KOPT-K1 (cell line): Measurements from ENCODE around the gene DCBLD1.

ENCODE experiments used
- H3K27ac ChIP-seq: fragments of 200-600 bp; sonication (generic); 2 replicates; pipeline ENCODE4 v1.5.1; 2016; ENCODE audit warnings: antibody characterized with exemption, mild to moderate bottlenecking, low read depth, low read length; ENCODE audit not compliant: poor library complexity, severe bottlenecking
- H3K36me3 ChIP-seq: fragments of 200-600 bp; sonication (generic); 2 replicates; pipeline ENCODE4 v1.5.1; 2017; ENCODE audit warnings: antibody characterized with exemption, mild to moderate bottlenecking, low read length, moderate library complexity; ENCODE audit not compliant: insufficient read depth
- H3K9me3 ChIP-seq: fragments of 200-600 bp; sonication (generic); 2 replicates; pipeline ENCODE4 v1.5.1; 2017; ENCODE audit warnings: antibody characterized with exemption, low read length, mild to moderate bottlenecking; ENCODE audit not compliant: insufficient read depth, poor library complexity, severe bottlenecking

The DCBLD1 gene

DNA sequence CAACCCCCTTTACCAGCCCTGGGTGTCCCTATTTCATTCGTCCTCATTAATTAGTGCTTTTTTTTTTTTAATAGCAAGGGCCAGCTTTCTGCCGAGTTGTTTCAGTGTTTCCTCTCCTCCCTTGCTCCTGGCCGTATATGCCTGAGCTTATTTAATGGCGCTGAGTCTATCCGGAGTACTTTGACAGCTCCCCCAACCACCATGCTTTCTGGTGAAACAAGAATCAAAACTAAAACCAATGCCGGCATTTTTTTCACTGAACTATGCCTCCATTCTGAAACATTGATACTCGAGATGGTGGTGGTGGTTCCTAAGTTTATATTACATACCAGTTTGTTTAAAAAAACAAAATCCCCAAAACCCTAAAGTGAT, 1.2 kb downstream of the DCBLD1 start:
- H3K27ac ChIP-seq = no peak overlapping the region
- peaks cover 10% of the 10 kb centered on the region for H3K9me3 ChIP-seq
- H3K36me3 ChIP-seq = no peaks in the 10 kb centered on the region

DNA sequence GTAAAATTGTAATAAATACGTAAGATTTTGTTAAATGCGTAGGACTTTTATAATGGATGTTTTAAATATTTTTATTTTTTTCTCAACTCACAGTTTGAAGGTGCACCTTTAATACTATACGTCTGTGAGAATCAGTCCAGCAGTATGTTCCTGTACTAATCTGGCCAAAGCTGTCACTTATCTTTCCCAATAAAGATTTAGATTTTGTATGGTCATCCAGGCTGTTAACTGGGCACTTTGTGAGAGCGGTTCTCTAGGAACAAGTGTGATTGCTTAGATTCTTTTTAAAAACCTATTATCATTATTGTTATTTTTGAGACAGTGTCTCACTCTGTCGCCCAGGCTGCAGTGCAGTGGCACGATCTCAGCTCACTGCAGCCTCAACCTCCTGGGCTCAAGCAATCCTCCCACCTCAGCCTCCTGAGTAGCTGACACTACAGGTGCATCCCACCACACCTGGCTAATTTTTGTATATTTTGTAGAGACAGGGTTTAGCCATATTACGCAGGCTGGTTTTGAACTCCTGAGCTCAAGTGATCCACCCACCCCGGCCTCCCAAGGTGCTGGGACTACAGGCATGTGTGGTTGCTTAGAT, 1.7 kb downstream of the DCBLD1 start:
- Histone ChIP-seq H3K36me3 (no peaks in the 10 kb centered on the region), H3K27ac (no peak overlapping the region)

DNA sequence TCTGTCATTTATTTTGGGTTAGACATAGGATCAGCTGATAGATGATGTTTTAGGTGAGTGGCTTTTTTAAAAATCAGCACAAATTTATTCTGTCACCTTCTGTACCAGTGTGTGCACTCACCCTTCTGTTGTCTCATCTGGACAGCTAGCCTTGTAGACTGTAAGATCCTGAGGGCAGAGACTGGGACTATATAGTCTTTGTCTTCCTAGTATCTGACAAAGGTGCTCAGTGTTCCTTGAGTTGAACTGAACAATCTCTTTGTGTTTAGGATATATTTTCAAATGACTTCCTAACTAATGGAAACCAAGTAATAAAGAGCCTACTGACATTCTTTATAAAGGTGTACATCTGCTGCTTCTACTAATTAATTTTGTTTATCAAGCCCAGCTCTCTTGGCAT, 3.0 kb downstream of the DCBLD1 start:
- no peaks in the 10 kb centered on the region for H3K36me3 ChIP-seq
- peaks cover 10% of the 10 kb centered on the region for H3K9me3 ChIP-seq
- no peak overlapping the region for H3K27ac ChIP-seq

More for the DNA sequence above, 1.7 kb downstream of the DCBLD1 start:
- peaks cover 10% of the 10 kb centered on the region for H3K9me3 ChIP-seq

DNA sequence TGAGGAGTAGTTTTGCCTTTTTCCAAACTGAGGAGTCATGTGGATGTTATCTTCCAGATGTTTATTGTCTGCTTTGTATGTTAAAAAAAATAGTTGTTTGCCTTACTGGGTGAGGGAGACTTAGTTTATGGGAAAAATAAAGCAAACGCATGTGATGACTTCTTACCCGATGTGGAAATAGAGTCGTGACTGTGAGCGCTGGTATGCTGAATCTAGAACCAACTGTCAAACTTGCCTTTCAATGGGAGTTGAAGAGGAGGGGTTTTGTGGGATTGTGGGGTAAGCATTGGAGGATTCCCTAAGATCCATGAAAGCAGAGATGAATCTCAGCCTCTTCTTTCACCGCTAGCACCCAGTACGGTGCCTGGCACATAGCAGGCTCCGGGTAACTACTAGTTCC, 5.3 kb downstream of the DCBLD1 start:
- Histone ChIP-seq H3K9me3 (peaks cover 7% of the 10 kb centered on the region), H3K36me3 (no peaks in the 10 kb centered on the region), H3K27ac (no peak overlapping the region)

DNA sequence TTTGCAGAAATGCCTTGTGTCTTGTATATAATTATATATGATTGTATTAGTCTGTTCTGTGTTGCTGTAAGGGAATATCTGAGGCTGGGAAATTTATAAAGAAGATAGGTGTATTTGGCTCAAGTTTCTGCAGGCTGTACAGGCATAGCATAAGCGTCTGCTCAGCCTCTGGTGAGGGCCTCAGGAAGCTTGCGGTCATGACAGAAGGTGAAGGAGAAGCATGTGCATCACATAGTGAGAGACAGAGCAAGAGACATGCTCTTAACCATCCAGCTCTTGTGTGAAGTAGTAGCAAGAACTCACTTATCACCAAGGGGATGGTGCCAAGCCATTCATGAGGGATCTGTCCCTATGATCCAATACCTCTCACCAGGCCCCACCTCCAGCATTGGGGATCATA, 6.5 kb downstream of the DCBLD1 start:
- Histone ChIP-seq H3K27ac (no peak overlapping the region), H3K36me3 (no peaks in the 10 kb centered on the region), H3K9me3 (no peaks in the 10 kb centered on the region)

DNA sequence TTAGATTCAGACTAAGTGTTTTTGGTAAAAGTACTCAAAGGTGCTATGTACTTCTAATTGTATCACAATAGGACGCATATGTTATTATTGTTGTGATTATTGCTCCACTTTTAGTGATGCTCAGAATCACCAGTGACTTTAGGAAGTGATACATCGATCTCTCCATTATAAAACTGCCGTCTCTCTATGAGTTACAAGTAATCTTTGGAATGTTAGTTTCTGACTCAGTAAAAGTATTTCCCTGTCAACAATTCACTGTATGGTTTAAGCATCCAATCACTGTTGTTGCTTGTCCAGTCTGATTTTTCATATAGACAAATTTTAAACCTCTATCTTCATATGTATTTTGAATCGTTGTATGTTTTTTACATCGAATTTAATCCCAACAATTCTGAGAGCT, 9.4 kb downstream of the DCBLD1 start:
- Histone ChIP-seq H3K9me3 (no peaks in the 10 kb centered on the region), H3K36me3 (no peaks in the 10 kb centered on the region), H3K27ac (no peak overlapping the region)

DNA sequence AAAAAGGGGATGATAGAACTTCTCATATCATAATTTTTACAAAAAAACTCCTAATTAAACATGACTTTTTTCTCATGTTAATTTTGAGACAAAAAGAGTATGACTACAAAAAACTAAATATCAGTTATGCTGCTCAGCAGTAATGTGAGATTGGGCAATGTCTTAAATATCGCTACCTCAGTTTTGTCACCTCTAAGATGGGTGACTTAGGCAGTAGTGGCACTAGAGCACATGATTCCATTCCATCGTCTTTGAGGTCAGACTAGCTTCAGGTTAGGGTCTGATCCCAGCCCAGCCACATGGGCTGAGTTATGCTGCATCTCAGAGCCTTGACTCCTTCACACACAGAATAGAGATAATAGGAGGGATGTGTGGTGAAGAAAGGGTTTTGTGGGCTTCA, 11.0 kb downstream of the DCBLD1 start:
- Histone ChIP-seq H3K9me3 (no peaks in the 10 kb centered on the region), H3K27ac (no peak overlapping the region), H3K36me3 (no peaks in the 10 kb centered on the region)

DNA sequence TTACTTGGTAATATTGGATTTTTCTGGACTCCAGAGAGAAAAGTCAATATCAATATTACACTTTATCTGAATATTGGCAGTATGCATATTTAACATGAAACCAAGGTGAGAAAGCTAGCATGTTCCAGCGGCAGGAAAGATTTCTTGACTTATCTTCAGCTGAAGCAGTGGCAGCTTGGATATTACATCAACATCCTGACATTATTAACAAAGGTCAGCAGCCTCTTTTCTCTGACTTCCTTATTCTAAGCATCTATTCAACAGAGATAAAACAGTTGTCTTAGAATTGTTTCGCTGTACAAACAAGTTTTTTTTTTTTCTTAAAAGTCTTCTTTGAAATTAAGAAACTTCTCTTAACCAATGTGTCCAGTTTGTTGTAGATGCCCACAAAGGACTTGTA, 11.8 kb downstream of the DCBLD1 start:
- Histone ChIP-seq H3K9me3 (no peaks in the 10 kb centered on the region), H3K36me3 (no peaks in the 10 kb centered on the region), H3K27ac (no peak overlapping the region)

DNA sequence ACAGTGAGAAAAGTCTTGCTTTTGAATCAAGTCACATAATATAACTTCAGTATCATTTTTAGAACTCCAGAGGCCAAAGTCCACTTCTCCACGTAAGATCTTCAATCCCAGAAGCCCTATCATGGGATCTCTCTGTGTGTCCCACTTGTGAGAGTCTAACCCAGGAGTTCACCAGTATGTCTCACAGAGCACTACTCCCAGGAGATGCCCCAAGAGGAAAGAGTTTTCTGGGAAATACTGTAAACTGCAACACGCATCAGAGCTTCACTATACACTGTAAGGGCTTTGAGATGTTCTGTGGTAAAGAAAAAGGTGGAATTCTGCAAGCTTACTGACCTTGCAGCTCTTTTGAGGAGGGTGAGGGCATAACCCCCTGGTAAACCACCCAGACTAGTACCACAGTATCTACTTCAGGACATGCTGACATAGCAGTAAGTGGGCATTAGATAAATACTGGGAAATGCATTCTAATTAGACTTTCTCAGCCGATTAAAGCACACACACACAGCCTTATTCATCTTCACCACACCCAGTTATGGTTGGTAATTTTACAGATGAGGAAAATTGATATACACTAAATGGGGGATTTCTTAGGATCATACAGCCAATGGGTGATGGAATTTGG, 12.3 kb downstream of the DCBLD1 start:
- no peak overlapping the region for H3K27ac ChIP-seq
- H3K9me3 ChIP-seq = no peaks in the 10 kb centered on the region
- no peaks in the 10 kb centered on the region for H3K36me3 ChIP-seq

DNA sequence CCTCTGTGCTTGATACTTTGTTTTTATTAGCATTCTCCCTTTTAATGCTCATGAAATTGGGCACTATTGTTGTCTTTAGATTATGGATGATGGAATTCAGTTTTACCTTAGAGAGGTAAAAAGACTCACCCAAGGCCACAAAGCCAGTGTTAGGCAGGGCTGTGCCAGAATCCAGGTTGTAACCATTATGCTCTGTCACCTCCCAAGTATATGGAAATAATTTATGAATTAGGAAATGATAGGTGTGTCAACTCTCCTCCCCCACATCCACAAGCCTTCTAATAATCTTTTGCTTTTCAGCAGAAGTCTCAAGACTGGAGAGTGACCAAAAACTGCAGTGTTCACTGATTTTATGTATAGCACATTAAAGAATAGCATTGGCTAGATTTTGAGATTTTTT, 13.0 kb downstream of the DCBLD1 start:
- H3K36me3 ChIP-seq = no peaks in the 10 kb centered on the region
- H3K27ac ChIP-seq = no peak overlapping the region
- H3K9me3 ChIP-seq = no peaks in the 10 kb centered on the region

DNA sequence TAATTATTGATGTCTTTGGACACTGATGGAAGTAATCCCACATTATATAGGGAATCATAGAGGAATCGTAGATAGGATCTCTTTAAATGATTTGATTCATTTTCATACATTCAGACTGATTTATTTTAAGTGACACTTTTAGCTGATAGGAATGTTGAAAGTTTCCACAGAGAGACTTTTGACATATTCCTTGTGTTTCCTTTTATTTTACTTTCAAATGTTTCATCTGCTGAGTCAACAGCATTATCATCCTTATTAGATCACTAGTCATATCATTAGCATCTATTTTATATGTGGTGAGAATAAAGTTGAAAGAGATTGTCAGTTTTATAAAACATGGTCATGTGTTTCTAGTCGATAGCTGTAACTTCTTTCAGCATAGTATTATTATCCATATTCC, 13.4 kb downstream of the DCBLD1 start:
- Histone ChIP-seq H3K36me3 (no peaks in the 10 kb centered on the region), H3K27ac (no peak overlapping the region), H3K9me3 (no peaks in the 10 kb centered on the region)

DNA sequence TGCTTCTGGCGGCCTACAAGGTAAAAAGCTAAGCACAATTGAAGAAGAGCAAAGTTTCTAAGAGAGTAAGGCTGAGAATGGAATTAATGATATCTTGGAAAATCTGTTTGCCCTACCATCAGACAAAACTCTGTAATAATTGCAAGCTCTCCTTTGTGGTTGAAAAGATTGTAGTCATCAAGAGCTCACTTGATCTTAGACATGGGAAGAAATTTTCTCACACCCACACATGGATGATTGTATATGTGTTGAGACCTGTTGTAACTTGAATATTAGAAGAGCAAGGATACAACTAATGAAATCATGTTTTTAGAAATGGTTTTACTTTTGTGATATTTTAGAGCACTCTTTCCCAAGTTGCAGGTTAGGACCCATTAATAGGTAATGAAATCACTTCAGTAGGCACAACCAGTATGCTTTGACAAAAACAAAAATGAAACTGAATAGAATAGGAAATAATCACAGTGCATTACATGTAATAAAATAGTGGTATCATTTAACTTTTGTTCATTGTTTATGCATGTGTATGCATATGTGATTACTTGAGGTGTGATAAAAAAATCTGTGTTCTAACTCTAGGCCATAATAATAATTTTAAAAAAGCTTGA, 14.0 kb downstream of the DCBLD1 start:
- H3K27ac ChIP-seq = no peak overlapping the region
- no peaks in the 10 kb centered on the region for H3K36me3 ChIP-seq
- H3K9me3 ChIP-seq = no peaks in the 10 kb centered on the region

DNA sequence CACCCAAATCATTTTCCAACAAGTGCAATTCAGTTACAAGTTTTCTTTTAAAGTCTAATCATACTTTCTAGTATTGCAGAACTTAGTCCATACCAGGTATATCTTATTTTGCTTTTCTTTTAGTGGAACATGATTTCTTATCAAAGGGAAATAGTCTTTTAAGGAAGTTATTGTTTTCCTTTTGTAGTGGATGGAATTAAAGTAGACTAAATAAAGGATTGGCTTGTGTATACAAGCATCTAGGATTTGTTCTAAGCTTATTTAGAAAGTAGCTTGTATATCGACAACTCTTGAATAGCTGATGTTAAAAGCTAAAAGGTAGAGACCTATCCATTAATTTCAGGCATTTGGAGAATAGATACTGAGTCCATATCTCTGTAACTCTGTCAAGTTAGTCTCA, 14.8 kb downstream of the DCBLD1 start:
- Histone ChIP-seq H3K9me3 (no peaks in the 10 kb centered on the region), H3K36me3 (no peaks in the 10 kb centered on the region), H3K27ac (no peak overlapping the region)

DNA sequence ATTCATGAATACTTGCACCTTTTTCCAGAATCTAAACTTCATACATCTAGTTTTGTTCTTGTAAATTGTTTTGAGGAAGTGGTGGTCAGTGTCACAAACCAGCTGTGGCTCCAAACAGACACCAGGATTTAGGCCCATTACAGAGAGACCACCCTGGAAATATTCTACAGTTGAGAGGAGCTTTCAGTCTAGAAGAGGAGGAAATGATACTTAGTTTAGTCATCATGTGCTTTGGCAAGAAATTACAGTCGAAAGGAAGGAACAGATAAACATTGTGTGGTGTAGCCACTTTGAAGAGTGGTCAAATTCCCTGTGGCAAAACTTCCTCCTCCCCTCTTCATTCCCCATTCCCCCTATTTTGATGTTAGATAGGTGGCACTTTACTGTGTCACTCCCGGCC, 15.7 kb downstream of the DCBLD1 start:
- Histone ChIP-seq H3K36me3 (no peaks in the 10 kb centered on the region), H3K9me3 (no peaks in the 10 kb centered on the region), H3K27ac (no peak overlapping the region)

DNA sequence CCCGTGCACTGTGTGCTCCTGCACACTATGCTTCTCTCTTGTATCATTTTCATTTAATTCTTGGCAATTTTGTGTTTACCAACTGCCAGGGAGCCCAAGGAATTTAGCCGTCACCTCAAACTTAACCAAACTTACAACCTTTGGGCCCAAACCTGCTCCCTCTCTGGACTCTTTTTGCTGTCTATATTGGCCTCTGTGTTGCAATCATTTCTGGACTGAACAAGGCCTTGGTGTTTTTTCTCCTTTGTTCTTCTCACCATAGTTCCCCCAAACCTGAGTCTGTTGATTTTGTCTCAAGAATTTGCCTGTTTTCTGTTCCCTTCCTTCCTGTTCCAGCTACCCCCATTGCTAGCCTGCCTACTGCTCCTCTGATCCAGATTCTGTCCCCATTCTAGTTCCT, 19.2 kb downstream of the DCBLD1 start:
- H3K27ac ChIP-seq = no peak overlapping the region
- no peaks in the 10 kb centered on the region for H3K9me3 ChIP-seq
- H3K36me3 ChIP-seq = no peaks in the 10 kb centered on the region

DNA sequence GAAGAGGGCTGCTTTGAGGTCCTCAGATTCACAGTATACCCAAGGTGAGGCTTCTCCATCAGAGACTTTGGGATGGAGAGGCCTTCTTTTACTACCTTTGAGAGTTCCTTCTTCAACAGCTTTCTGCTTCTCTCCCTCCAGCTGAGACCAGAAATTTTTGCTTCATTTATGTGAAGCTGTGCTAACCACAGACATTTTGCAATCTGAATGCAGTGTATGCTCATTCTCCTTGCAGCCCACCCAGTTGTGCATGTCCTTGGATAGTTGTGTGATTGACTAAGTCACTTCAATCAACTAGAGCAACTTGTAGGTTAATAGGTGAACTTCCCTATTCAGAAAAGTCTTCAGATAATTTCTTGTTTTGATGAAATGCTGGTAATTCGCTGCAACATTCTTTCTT, 20.1 kb downstream of the DCBLD1 start:
- no peaks in the 10 kb centered on the region for H3K36me3 ChIP-seq
- no peaks in the 10 kb centered on the region for H3K9me3 ChIP-seq
- no peak overlapping the region for H3K27ac ChIP-seq
